GM21515 (cell line): Measurements from ENCODE around the gene CELSR2.

Source experiments
- ATAC-seq: cut with Tn5 transposase; IDR thresholded peaks from one replicate; pipeline ENCODE4 v1.9.1; 2021; ENCODE audit not compliant: unreplicated experiment

Gene CELSR2

DNA sequence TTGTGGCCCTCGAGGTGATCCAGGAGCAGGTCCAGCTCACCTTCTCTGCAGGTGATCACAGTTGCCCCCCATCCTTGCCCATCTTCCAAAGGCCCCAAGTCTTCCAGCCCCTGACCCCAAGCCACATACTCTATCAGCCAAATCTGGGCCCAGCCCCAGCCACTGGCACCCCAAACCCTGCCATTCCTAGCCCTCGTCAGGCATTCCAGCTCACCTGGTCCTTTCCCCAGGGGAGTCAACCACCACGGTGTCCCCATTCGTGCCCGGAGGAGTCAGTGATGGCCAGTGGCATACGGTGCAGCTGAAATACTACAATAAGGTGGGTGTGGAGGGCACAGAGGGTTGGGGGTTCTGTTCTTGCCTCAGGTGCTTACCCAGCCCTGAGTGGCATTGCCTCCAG lies 12.2 kb downstream of the CELSR2 start:
- ATAC-seq: no peak

DNA sequence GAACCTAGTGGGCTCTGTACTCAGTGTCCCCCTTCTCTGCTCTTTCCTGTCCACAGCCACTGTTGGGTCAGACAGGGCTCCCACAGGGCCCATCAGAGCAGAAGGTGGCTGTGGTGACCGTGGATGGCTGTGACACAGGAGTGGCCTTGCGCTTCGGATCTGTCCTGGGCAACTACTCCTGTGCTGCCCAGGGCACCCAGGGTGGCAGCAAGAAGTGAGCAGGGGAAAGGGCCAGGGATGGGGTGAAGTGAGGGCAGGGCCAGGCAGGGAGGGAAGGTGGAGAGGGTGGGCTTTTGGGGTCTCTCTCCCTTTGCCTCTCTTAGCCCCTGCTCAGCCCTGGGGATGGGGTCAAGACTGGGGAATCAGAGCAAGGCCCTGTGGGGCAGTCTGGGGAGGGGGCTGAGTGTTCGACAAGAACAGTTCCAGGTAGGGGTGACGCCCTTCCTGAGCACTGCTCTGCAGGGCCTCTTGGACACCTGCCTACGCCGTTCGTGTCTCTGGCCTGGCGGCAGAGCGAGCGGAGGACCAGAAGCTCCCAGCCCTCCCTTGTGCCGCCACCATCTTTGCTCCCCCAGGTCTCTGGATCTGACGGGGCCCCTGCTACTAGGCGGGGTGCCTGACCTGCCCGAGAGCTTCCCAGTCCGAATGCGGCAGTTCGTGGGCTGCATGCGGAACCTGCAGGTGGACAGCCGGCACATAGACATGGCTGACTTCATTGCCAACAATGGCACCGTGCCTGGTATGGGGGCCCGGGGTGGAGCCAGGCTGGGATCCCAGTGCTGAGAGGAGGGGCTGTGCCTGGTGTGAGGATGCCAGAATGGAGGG lies 13.1 kb downstream of the CELSR2 start:
- no peak for ATAC-seq

DNA sequence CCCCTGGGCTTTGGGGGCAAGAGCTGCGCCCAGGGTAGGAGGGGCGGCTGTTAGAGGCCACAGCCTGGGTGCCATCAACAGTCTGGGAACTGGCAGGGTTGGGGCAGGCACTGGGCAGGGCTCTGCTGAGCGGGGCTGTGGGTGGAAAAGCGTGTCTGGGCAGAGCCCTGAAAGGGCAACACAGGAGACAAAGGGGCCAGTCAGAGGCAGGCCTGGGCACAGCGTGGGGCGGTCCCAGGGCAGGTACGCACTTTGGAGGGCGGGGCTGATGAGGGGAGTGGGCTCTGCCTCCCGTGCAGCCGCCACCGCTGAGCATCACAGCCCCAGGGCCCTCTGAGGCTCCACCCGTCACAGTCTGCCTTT lies 13.9 kb downstream of the CELSR2 start:
- no peak for ATAC-seq

DNA sequence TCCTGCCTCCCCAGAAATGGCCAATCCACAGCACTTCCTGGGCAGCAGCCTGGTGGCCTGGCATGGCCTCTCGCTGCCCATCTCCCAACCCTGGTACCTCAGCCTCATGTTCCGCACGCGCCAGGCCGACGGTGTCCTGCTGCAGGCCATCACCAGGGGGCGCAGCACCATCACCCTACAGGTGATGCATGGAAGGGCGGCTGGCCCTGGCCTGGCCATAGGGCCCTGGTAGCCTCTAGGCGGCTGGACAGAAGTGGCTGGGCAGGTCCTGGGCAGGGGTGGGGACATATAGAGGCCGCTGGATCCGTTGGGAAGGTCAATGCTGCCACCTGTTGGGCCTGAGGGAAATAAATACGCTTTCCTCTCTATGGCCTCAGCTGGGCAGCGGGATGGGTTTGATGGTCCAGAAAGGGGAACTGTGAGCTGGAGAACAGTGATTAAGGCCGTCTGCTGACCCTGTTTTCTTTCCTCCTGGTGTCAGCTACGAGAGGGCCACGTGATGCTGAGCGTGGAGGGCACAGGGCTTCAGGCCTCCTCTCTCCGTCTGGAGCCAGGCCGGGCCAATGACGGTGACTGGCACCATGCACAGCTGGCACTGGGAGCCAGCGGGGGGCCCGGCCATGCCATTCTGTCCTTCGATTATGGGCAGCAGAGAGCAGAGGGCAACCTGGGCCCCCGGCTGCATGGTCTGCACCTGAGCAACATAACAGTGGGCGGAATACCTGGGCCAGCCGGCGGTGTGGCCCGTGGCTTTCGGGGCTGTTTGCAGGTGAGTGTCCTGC lies 14.4 kb downstream of the CELSR2 start:
- ATAC-seq: no peak

DNA sequence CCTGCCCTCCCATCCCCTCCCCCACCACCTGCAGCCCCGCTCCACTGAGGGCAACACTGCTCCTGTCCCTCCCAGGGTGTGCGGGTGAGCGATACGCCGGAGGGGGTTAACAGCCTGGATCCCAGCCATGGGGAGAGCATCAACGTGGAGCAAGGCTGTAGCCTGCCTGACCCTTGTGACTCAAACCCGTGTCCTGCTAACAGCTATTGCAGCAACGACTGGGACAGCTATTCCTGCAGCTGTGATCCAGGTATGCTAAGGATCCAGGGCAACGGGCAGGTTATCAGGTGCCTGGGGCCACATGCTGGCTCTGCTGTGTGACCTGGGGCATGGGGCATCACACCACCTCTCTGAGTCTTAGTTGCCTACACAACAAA lies 15.0 kb downstream of the CELSR2 start:
- no peak for ATAC-seq

DNA sequence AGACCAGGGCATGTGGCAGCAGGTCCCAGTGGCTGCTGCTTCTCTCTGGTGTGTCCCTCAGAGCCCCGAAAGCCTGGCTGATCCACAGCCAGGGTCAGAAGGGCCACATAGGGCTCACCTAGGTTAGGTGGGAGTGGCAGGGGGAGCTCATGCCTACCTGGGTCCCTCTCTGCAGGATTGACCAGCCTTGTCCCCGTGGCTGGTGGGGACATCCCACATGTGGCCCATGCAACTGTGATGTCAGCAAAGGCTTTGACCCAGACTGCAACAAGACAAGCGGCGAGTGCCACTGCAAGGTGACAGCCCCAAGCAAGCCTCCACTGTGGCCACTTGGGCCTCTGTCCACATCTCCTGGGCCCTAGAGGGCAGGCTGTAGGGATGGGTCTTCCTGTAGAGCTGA lies 15.7 kb downstream of the CELSR2 start:
- ATAC-seq: no peak

DNA sequence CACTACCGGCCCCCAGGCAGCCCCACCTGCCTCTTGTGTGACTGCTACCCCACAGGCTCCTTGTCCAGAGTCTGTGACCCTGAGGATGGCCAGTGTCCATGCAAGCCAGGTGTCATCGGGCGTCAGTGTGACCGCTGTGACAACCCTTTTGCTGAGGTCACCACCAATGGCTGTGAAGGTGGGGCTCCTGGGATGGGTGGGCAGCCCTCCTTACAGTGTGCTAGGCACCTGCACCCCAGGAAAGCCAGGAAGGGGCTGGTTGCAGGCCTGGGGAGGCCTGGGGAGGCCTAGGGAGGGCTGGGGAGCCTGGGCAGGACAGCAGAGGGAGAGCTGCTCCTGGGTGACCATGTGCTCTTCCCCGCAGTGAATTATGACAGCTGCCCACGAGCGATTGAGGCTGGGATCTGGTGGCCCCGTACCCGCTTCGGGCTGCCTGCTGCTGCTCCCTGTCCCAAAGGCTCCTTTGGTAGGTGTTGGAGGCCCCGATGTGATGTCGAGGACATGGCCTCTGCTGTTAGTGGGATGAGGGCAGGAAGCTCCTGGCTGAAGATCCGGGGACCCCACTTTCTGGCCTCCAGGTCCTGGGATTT lies 16.5 kb downstream of the CELSR2 start:
- no peak for ATAC-seq

DNA sequence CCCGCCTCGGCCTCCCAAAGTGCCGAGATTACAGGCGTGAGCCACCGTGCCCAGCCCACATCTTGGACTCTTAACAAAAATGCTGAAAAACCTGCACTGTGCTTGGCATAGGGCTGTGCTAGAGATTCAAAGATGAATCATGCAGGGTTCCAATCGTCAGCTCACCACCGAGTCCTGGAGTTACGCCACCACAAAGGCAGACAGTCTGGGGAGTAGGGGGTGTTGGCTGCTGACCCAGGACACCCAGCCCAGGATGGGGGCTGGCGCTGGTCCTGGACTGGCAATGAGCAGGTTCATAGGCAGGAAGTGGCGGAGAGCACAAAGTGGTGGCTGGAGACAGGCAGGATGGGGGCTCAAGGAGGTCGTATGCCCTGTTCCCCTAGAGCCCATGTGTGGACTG lies 17.6 kb downstream of the CELSR2 start:
- no peak for ATAC-seq

DNA sequence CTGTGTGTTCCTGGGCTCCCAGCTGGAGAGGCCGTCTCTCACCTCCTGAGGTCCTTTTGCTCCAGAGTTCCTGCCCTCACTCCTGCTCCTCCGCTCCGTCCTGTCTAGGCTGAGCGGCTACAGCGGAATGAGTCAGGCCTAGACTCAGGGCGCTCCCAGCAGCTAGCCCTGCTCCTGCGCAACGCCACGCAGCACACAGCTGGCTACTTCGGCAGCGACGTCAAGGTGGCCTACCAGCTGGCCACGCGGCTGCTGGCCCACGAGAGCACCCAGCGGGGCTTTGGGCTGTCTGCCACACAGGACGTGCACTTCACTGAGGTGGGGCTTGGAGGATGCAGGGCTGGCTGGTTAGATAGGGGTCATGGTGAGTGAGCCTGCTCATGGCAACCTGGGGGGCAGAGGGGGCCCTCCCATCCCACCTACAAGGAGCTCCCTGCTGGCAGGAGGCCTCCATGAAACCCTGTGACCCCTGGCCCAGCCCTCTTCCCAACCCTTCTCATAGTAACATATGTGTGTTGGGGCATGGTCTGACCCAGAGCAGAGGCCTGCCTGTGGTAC lies 18.5 kb downstream of the CELSR2 start:
- ATAC-seq: no peak

DNA sequence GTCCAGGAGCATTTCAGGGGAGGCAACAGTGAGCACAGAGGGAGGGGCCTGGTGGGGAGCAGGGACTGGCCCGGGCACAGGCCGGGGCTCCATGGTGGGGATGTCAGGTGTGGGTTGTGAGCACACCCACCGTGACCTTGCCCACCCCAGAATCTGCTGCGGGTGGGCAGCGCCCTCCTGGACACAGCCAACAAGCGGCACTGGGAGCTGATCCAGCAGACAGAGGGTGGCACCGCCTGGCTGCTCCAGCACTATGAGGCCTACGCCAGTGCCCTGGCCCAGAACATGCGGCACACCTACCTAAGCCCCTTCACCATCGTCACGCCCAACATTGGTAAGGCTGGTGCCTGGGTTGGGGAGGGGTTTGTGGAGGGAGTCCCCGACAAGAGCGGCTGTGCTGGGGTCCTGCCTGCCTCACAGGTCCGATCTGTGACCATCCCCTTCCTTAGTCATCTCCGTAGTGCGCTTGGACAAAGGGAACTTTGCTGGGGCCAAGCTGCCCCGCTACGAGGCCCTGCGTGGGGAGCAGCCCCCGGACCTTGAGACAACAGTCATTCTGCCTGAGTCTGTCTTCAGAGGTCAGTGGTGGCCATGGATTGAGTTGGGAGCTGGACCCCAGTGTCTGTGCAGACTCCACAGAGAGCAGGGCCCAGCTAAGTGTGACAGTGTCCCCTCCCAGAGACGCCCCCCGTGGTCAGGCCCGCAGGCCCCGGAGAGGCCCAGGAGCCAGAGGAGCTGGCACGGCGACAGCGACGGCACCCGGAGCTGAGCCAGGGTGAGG lies 19.3 kb downstream of the CELSR2 start:
- ATAC-seq: no peak

DNA sequence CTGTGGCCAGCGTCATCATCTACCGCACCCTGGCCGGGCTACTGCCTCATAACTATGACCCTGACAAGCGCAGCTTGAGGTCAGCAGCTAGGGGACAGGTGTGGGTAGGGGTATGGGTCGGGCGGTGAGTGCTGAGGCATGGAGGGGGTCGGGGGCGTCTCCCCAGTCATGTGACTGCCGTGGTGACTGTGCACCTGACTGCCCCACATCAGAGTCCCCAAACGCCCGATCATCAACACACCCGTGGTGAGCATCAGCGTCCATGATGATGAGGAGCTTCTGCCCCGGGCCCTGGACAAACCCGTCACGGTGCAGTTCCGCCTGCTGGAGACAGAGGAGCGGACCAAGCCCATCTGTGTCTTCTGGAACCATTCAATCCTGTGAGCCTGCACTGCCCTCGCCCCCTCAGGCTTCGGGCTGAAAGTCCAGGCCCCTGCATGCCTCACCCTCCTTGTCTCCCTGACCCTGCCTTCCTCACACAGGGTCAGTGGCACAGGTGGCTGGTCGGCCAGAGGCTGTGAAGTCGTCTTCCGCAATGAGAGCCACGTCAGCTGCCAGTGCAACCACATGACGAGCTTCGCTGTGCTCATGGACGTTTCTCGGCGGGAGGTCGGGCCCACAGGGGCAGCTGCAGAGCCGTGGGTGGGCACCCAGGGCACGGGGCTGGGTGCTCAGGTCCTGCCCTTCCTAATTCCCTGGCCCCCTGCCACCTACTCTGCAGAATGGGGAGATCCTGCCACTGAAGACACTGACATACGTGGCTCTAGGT lies 20.1 kb downstream of the CELSR2 start:
- no peak for ATAC-seq

DNA sequence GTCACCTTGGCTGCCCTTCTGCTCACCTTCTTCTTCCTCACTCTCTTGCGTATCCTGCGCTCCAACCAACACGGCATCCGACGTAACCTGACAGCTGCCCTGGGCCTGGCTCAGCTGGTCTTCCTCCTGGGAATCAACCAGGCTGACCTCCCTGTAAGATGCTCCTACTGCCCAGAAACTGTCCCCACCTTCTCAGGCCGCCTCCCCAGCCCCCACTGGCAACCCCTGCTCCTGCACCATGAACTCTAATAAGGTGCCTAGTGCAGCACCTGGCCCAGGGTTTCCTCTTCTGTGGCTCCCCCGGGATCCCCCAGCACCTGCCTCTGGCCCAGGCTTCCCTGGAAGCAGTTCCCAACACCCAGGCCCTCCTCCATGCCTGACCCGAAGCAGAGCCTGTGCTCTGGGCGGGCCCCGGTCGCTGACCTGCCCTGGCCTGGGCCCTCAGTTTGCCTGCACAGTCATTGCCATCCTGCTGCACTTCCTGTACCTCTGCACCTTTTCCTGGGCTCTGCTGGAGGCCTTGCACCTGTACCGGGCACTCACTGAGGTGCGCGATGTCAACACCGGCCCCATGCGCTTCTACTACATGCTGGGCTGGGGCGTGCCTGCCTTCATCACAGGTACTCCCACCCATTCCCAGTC lies 20.8 kb downstream of the CELSR2 start:
- no peak for ATAC-seq

DNA sequence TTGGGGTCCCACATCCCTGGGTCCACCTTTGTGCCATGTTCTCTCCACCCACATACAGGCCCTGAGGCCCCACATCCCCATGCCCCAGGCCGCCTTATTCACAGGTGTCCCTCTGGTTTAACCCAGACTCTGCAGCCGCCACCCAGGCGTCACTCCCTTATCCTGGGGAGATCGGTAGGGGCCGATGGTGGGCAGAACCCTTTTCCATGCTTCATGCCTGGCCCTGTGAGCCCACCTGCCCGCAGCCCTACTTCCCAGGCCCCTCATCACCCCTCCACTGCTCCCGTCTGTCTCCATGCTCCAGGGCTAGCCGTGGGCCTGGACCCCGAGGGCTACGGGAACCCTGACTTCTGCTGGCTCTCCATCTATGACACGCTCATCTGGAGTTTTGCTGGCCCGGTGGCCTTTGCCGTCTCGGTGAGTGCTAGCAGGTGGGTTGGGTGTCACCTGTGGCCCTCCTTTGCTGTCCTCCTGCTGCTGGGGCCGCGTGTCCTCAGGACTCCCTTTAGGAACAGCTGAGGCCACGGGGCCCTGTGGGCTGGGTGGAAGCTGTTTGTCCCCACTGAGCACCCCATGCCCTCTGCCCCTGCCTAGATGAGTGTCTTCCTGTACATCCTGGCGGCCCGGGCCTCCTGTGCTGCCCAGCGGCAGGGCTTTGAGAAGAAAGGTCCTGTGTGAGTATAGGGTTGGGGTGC lies 21.4 kb downstream of the CELSR2 start:
- no peak for ATAC-seq

DNA sequence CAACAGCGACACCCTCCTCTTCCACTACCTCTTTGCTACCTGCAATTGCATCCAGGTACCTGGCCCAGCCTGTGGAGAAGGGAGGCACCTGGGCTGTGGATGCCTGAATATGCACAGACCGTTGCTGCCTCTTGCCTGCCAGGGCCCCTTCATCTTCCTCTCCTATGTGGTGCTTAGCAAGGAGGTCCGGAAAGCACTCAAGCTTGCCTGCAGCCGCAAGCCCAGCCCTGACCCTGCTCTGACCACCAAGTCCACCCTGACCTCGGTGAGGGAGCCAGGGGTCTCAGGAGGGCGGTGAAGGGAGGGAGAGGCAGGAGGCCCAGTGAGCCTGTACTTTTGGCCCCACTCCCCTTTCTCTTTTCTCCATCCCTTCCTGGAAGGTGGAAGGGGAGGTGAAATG lies 22.1 kb downstream of the CELSR2 start:
- ATAC-seq: no peak

DNA sequence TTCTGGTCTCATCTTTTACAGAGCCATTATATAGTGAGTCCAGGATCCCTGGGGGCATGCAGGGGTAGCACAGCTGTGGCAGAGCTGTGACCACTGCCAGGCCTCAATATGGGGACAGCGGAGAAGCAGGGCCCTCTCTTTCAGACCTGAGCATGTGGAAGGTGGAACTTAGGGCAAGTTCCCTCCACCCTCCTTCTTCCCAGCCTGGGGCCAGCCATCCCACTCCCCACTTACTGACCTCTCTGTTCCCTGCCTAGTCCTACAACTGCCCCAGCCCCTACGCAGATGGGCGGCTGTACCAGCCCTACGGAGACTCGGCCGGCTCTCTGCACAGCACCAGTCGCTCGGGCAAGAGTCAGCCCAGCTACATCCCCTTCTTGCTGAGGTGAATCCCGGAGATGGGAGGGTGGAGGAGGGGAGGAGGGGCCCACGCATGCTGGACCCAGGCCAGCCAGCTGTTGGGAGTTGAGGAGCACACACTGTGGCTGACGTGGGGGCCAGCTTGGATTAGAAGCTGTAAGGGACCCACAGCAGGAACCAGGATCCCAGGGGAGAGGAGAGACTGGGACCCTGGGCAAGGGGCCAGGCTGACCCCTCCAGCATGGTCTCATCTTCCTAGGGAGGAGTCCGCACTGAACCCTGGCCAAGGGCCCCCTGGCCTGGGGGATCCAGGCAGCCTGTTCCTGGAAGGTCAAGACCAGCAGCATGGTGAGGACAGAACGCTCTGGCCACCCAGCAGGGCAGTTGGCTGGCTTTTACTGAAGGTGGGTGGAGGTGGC lies 22.9 kb downstream of the CELSR2 start:
- ATAC-seq: no peak

DNA sequence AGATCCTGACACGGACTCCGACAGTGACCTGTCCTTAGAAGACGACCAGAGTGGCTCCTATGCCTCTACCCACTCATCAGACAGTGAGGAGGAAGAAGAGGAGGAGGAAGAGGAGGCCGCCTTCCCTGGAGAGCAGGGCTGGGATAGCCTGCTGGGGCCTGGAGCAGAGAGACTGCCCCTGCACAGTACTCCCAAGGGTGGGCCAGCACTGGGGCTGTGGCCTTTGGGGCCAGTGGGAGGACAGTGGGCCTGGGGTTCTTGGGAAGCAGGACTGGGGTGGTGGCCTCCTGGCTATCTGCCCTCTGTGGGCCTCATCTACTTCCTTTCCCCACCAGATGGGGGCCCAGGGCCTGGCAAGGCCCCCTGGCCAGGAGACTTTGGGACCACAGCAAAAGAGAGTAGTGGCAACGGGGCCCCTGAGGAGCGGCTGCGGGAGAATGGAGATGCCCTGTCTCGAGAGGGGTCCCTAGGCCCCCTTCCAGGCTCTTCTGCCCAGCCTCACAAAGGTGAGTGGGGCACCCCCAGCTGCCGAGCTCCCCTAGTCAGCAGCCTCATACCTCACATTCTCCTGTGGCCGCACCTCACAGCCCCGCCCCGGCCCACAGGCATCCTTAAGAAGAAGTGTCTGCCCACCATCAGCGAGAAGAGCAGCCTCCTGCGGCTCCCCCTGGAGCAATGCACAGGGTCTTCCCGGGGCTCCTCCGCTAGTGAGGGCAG lies 23.6 kb downstream of the CELSR2 start:
- no peak for ATAC-seq

DNA sequence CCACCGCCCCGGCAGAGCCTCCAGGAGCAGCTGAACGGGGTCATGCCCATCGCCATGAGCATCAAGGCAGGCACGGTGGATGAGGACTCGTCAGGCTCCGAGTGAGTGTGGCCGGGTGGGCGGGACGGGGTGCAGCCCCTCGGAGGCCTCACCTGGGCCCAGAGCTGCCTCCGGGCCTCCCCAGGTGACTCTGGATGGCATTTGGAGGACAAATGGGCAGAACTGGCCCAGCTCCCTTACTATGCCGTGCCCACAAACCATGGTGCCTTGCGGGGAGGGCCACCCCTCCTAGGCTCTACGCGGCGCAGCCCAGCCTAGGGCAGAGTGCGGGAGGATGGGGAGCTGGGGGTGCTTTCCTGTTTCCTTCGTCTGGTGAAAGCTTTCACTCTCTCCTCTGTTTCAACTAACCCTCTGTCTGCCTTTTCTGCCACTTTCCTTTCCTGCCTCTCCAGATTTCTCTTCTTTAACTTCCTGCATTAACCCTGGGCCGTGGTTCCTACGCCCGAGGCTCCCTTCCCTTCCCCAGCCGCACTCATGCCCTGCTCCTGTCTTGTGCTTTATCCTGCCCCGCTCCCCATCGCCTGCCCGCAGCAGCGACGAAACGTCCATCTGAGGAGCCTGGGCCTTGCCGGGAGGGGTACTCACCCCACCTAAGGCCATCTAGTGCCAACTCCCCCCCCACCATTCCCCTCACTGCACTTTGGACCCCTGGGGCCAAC lies 24.4 kb downstream of the CELSR2 start:
- ATAC-seq: no peak
